ENCODE measurements around the gene MRTFA.

- TF ChIP-seq CTCF (IDR thresholded peaks at IDR 0.05; ENCODE audit: low read depth, low read length, missing input control) = no peak
- TF ChIP-seq REST (IDR thresholded peaks at IDR 0.05) = no peak
- TF ChIP-seq ZBTB33 (IDR thresholded peaks at IDR 0.05) = no peak
- TF ChIP-seq RAD21 (IDR thresholded peaks at IDR 0.05) = no peak
- no peak for TF ChIP-seq JUND (IDR thresholded peaks at IDR 0.05)
- no peak for TF ChIP-seq GABPA (IDR thresholded peaks at IDR 0.05 in 1 of 2, conservative IDR thresholded peaks at IDR 0.05 in 1 of 2)
- TF ChIP-seq SP1 (IDR thresholded peaks at IDR 0.05) = no peak
- TF ChIP-seq HNF4A (conservative IDR thresholded peaks at IDR 0.05) = no peak
- TF ChIP-seq ATF3 (IDR thresholded peaks at IDR 0.05) = no peak
These were observed 272.1 kb downstream of the MRTFA start for GRCh38 chr22:40364431-40364830.
